HCT116 (cell line): ENCODE data around the gene PRPF8. TPM values are rescaled to one million over a fixed set of nuclear protein-coding genes. Genes with fewer than 3 reads are reported as not detected.

ENCODE experiments used
- ATAC-seq: fragments of 200-7000 bp; cut with Tn5 transposase; 2 replicates; pipeline ENCODE4 v1.9.1; 2020; ENCODE audit warnings: mild to moderate bottlenecking, moderate library complexity
- BruUV-seq: library from RNA; stranded (reverse); fragments of 400-500 nt; replicated peaks from 2 replicates; lab custom pipeline; 2021; lab: Mats Ljungman, UMichigan
- CTCF ChIA-PET: fragments of 300-600 bp; sonication (Branson Sonifier 250); formaldehyde crosslinking; loops from one replicate; lab custom pipeline; 2021; ENCODE audit warnings: antibody characterized with exemption; lab: Charles Lee
- POLR2A ChIA-PET: fragments of 300-600, 350-600 bp; sonication (Branson Sonifier 250); formaldehyde crosslinking; loops from one replicate; lab custom pipeline; 2021; ENCODE audit warnings: antibody characterized with exemption; lab: Charles Lee
- RAD21 ChIA-PET, 2 experiments: fragments of 300-600 bp; sonication (Branson Sonifier 250); formaldehyde crosslinking; loops; one replicate each; lab custom pipeline; 2023; ENCODE audit warnings: low total read pairs in 2 of 2; ENCODE audit not compliant: uncharacterized antibody in 2 of 2, unreplicated experiment in 2 of 2, low non-redundant PET in 1 of 2; lab: Charles Lee
- DNase-seq: peaks from one replicate; pipeline ENCODE4 v3.0.0-alpha.2; 2010; ENCODE audit warnings: low read depth, low spot score
- H2AFZ ChIP-seq: fragments of 200-600 bp; shearing (Covaris generic), sonication (generic); 2 replicates; pipeline ENCODE4 v1.6.1; 2017; ENCODE audit warnings: low read depth, mixed run types, mixed read lengths, antibody characterized with exemption, low read length; ENCODE audit not compliant: poor library complexity, severe bottlenecking
- H3K27ac ChIP-seq: 2 replicates; pipeline ENCODE4 v1.5.1; 2012; ENCODE audit warnings: low read depth, low read length
- H3K27me3 ChIP-seq: fragments of 200-600 bp; sonication (generic); 2 replicates; pipeline ENCODE4 v1.6.1; 2016; ENCODE audit warnings: mixed run types, low read length, mixed read lengths; ENCODE audit not compliant: insufficient read depth
- H3K36me3 ChIP-seq, 2 experiments: fragments of 200-500 bp in 1 of 2; fragments of 200-600 bp in 1 of 2; sonication (Bioruptor generic) in 1 of 2; sonication (generic) in 1 of 2; 2 replicates each; pipeline versions ENCODE4 v1.5.1 to v1.6.1; 2014 to 2016; ENCODE audit warnings: low read length in 2 of 2, inconsistent platforms in 1 of 2, mixed read lengths in 1 of 2, mixed run types in 1 of 2; ENCODE audit not compliant: insufficient read depth in 2 of 2, control insufficient read depth in 1 of 2
- H3K4me1 ChIP-seq, 2 experiments: fragments of 200-600 bp in 1 of 2; sonication (generic) in 1 of 2; 2 replicates each; pipeline versions ENCODE4 v1.5.1 to v1.6.1; 2012 to 2017; ENCODE audit warnings: low read length in 2 of 2, inconsistent platforms in 1 of 2, mild to moderate bottlenecking in 1 of 2, mixed read lengths in 1 of 2, mixed run types in 1 of 2, moderate library complexity in 1 of 2; ENCODE audit not compliant: insufficient read depth in 2 of 2, control insufficient read depth in 1 of 2
- H3K4me2 ChIP-seq: fragments of 200-600 bp; sonication (generic); 2 replicates; pipeline ENCODE4 v1.6.1; 2017; ENCODE audit warnings: mixed run types, low read length, mixed read lengths
- H3K4me3 ChIP-seq, 2 experiments: fragments of 200-600 bp in 1 of 2; sonication (generic) in 1 of 2; replicated peaks in 1 of 2; 2 replicates each; pipeline ENCODE4 v1.5.1; 2011 to 2016; ENCODE audit warnings: low read length in 2 of 2, control low read depth in 1 of 2, low read depth in 1 of 2, mild to moderate bottlenecking in 1 of 2, mixed read lengths in 1 of 2, mixed run types in 1 of 2
- H3K79me2 ChIP-seq: fragments of 200-600 bp; sonication (generic); 2 replicates; pipeline ENCODE4 v1.6.1; 2017; ENCODE audit warnings: mild to moderate bottlenecking, mixed run types, low read length, moderate library complexity, mixed read lengths; ENCODE audit not compliant: insufficient read depth
- H3K9ac ChIP-seq: fragments of 200-600 bp; sonication (generic); 2 replicates; pipeline ENCODE4 v1.6.1; 2016; ENCODE audit warnings: low read length, mixed read lengths
- H3K9me2 ChIP-seq: fragments of 200-600 bp; sonication (generic), shearing (Covaris generic); 2 replicates; pipeline ENCODE4 v1.6.1; 2017; ENCODE audit warnings: mixed run types, mild to moderate bottlenecking, moderate library complexity; ENCODE audit not compliant: insufficient read depth
- H3K9me3 ChIP-seq, 2 experiments: fragments of 200-500 bp in 1 of 2; fragments of 200-600 bp in 1 of 2; sonication (Bioruptor generic) in 1 of 2; sonication (generic) in 1 of 2; 2 replicates each; pipeline ENCODE4 v1.6.1; 2014 to 2017; ENCODE audit warnings: low read length in 2 of 2, mixed read lengths in 2 of 2, inconsistent platforms in 1 of 2, low read depth in 1 of 2, mild to moderate bottlenecking in 1 of 2, mixed run types in 1 of 2, moderate library complexity in 1 of 2; ENCODE audit not compliant: control insufficient read depth in 1 of 2, insufficient read depth in 1 of 2
- H4K20me1 ChIP-seq: fragments of 200-600 bp; sonication (generic), shearing (Covaris generic); 2 replicates; pipeline ENCODE4 v1.6.1; 2017; ENCODE audit warnings: mixed run types, mild to moderate bottlenecking, moderate library complexity; ENCODE audit not compliant: insufficient read depth
- CBX3 ChIP-seq: IDR thresholded peaks from 2 replicates; pipeline ENCODE4 v1.6.1; 2012; ENCODE audit warnings: low read depth
- CEBPB ChIP-seq: IDR thresholded peaks from 2 replicates; pipeline ENCODE4 v1.6.1; 2012; ENCODE audit warnings: low read depth
- CTCF ChIP-seq, 3 experiments: fragments of 200-600 bp in 1 of 3; sonication (generic) in 1 of 3; IDR thresholded peaks in 2 of 3; conservative IDR thresholded peaks in 1 of 3; 2 replicates each; pipeline ENCODE4 v1.5.1; 2012 to 2017; ENCODE audit warnings: low read depth in 2 of 3, low read length in 2 of 3, antibody characterized with exemption in 1 of 3, borderline replicate concordance in 1 of 3, control low read depth in 1 of 3, mild to moderate bottlenecking in 1 of 3, mixed read lengths in 1 of 3, mixed run types in 1 of 3, moderate library complexity in 1 of 3; ENCODE audit not compliant: insufficient read depth in 1 of 3
- EGR1 ChIP-seq: IDR thresholded peaks from 2 replicates; pipeline ENCODE4 v1.6.1; 2012; ENCODE audit warnings: low read depth
- ELF1 ChIP-seq: IDR thresholded peaks from 2 replicates; pipeline ENCODE4 v1.6.1; 2012; ENCODE audit warnings: low read depth, borderline replicate concordance
- EZH2 ChIP-seq: fragments of 200-600 bp; sonication (generic); IDR thresholded peaks from 2 replicates; pipeline ENCODE4 v1.6.1; 2017; ENCODE audit warnings: antibody characterized with exemption, mixed run types
- EZH2phosphoT487 ChIP-seq: fragments of 200-600 bp; IDR thresholded peaks from 2 replicates; pipeline ENCODE4 v1.6.1; 2018; ENCODE audit warnings: antibody characterized with exemption, borderline replicate concordance
- FOSL1 ChIP-seq: IDR thresholded peaks from 2 replicates; pipeline ENCODE4 v1.6.1; 2012; ENCODE audit warnings: low read depth
- JUND ChIP-seq: IDR thresholded peaks from 2 replicates; pipeline ENCODE4 v1.6.1; 2012
- MAX ChIP-seq: IDR thresholded peaks from 2 replicates; pipeline ENCODE4 v1.6.1; 2012
- POLR2A ChIP-seq: IDR thresholded peaks from 2 replicates; pipeline ENCODE4 v1.7.0; 2011; ENCODE audit warnings: borderline replicate concordance; ENCODE audit not compliant: insufficient read depth, insufficient read length; ENCODE audit errors: extremely low read depth
- RAD21 ChIP-seq: IDR thresholded peaks from 2 replicates; pipeline ENCODE4 v1.6.1; 2012; ENCODE audit warnings: low read depth, mild to moderate bottlenecking
- REST ChIP-seq: IDR thresholded peaks from 2 replicates; pipeline ENCODE4 v1.6.1; 2012; ENCODE audit warnings: low read depth
- SIN3A ChIP-seq: IDR thresholded peaks from 2 replicates; pipeline ENCODE4 v1.6.1; 2012; ENCODE audit warnings: low read depth
- SRF ChIP-seq: IDR thresholded peaks from 2 replicates; pipeline ENCODE4 v1.6.1; 2012; ENCODE audit warnings: low read depth
- TCF7L2 ChIP-seq: IDR thresholded peaks from 2 replicates; pipeline ENCODE4 v1.7.0; 2011; ENCODE audit warnings: borderline replicate concordance, inconsistent platforms; ENCODE audit not compliant: insufficient read depth, insufficient read length; ENCODE audit errors: extremely low read depth
- YY1 ChIP-seq: IDR thresholded peaks from 2 replicates; pipeline ENCODE4 v1.6.1; 2011; ENCODE audit warnings: low read length, low read depth, moderate library complexity, mild to moderate bottlenecking; ENCODE audit not compliant: insufficient replicate concordance; ENCODE audit errors: extremely low read depth
- ZBTB33 ChIP-seq: IDR thresholded peaks from 2 replicates; pipeline ENCODE4 v1.6.1; 2011; ENCODE audit warnings: mild to moderate bottlenecking, low read length, moderate library complexity; ENCODE audit not compliant: insufficient replicate concordance; ENCODE audit errors: extremely low read depth
- ZFX ChIP-seq: fragments of 450-650 bp; IDR thresholded peaks from 2 replicates; pipeline ENCODE4 v1.6.1; 2017
- ZNF274 ChIP-seq: fragments of 200-500 bp; sonication (Bioruptor generic); IDR thresholded peaks from 2 replicates; pipeline ENCODE4 v1.6.1; 2014; ENCODE audit warnings: mild to moderate bottlenecking, low read depth, low read length, inconsistent platforms
- intact Hi-C: fragments of 100-400 bp; cut with micrococcal nuclease; formaldehyde crosslinking; loops from 2 replicates; pipeline ENCODE4 v1.10.0; 2022
- total RNA-seq: library from RNA; stranded (reverse); gene quantifications from one replicate; pipeline ENCODE4 v1.2.1, GENCODE V29; 2021; ENCODE audit not compliant: unreplicated experiment

PRPF8 gene
- total RNA-seq, 1 experiment from 2014 or later: 386 TPM

- Histone ChIP-seq H2AFZ (no peak overlapping the region), H3K27me3 (no peaks in the 10 kb centered on the region), H3K4me2 (no peak overlapping the region), H3K27ac (no peak overlapping the region), H3K36me3 (no peaks in the 10 kb centered on the region), H3K9me3 (no peaks in the 10 kb centered on the region), H3K79me2 (no peaks in the 10 kb centered on the region), H3K4me3 (no peak overlapping the region), H4K20me1 (no peaks in the 10 kb centered on the region), H3K9me2 (no peaks in the 10 kb centered on the region), H3K9ac (no peak overlapping the region), H3K4me1 (peaks cover 38 to 44% of the 10 kb centered on the region in 2 experiments)
- intact Hi-C loops: no loop called here
- ATAC-seq (no peak), DNase-seq (no peak)
- POLR2A ChIA-PET: no interaction called here
- CTCF ChIA-PET: no interaction called here
- no peak for TF ChIP-seq YY1
- TF ChIP-seq ZNF274: no peak
- no peak for TF ChIP-seq POLR2A
- no peak for TF ChIP-seq EGR1
- no peak for TF ChIP-seq TCF7L2
- TF ChIP-seq SRF: no peak
- TF ChIP-seq CBX3: no peak
- no peak for TF ChIP-seq REST
- TF ChIP-seq ZFX: no peak
- TF ChIP-seq EZH2: no peak
- no peak for TF ChIP-seq ZBTB33
- TF ChIP-seq CEBPB: no peak
- no peak for TF ChIP-seq FOSL1
- no peak for TF ChIP-seq MAX
- no peak for TF ChIP-seq SIN3A
- no peak for TF ChIP-seq ELF1
- no peak for TF ChIP-seq RAD21
- no peak for TF ChIP-seq EZH2phosphoT487
- no peak for TF ChIP-seq CTCF (IDR thresholded peaks at IDR 0.05 in 2 of 3, conservative IDR thresholded peaks at IDR 0.05 in 1 of 3; ENCODE audit: borderline replicate concordance in 1 of 3, insufficient read depth in 1 of 3, low read depth in 2 of 3, low read length in 2 of 3)
- no peak for TF ChIP-seq JUND
- BruUV-seq: no TSS peak
- RAD21 ChIA-PET: no interaction called here
Measured at GRCh38 chr17:1621273-1621954, 63.3 kb downstream of the PRPF8 start.
